GM20431 (cell line): ENCODE results near the gene CPLANE2.
"Not testable (repeated sequence)": the region's sequence is repeated elsewhere in the genome, so short reads cannot be mapped to it uniquely, and the experiment has no call there.

Experiments used
- in situ Hi-C: fragments of 300-500 bp; cut with MseI, MboI; formaldehyde crosslinking; loops from one replicate; pipeline ENCODE4 v1.15.0; 2020; ENCODE audit warnings: low sequenced_read_pairs; ENCODE audit not compliant: unreplicated experiment

Gene CPLANE2

DNA sequence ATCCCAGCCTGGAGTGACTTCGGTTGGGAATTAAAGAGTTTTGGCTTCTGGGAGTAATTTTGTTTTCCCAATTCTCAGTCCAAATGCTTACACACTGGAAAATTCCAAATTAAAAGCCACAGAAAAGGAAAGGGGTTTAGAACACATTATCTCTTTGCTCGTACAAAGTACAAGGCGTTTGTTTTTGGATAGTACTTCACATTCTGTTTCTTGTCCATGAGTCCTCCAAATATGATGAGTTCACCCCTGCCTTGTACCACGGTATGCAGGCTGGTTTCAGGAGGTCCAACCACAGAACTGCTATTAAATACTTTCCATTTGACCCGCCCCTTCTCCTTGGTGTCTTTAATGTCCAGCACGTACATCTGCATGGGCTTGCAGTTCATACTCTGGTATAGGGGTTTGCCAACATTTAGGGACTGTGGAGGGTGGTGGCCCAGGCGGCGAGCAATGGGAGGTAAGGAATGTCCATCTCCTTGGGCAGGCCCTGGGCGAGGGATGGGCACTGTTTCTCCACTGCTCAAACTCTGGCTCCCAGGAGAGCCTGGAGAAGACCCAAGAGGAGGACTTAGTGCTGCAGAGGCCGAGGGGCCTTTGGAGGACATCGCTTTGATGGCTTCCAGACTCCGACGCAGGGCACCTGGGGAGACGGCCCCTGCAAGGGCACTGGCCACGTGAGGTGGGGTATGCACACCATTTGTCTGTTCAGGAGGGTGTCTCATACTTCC, 13.7 kb upstream of the CPLANE2 start:
- in situ Hi-C loops = no loop called here

- in situ Hi-C loops = no loop called here
These were observed 12.7 kb upstream of the CPLANE2 start for GRCh38 chr1:16249596-16250241.

GRCh38 chr1:16248603-16249516, 11.9 kb upstream of the CPLANE2 start:
- in situ Hi-C loops = no loop called here

- in situ Hi-C loops = no loop called here
These were observed 11.0 kb upstream of the CPLANE2 start for GRCh38 chr1:16248007-16248436.

DNA sequence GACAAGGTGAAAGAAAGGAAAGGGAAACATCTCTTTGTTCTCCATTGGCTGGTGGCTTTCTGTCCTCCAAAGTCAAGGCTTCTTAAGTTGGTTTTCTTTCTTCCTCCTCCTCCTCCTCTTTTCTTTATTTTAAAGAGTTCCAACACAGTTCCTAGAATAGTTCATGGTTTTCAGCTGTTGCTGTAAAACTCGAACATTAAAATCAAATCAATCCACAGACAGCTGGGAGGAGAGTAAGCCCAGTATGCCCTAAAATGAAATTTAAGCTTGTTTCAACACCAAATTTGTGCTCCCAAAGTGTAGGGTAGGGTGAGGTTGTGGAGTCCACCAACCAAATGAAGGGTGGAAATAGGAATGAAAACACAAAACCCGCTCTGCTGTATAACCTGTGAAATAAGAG, 10.5 kb upstream of the CPLANE2 start:
- in situ Hi-C loops = no loop called here

GRCh38 chr1:16246961-16247360, 10.0 kb upstream of the CPLANE2 start:
- in situ Hi-C loops = no loop called here

GRCh38 chr1:16246239-16246638, 9.3 kb upstream of the CPLANE2 start:
- in situ Hi-C loops = not testable (repeated sequence)

DNA sequence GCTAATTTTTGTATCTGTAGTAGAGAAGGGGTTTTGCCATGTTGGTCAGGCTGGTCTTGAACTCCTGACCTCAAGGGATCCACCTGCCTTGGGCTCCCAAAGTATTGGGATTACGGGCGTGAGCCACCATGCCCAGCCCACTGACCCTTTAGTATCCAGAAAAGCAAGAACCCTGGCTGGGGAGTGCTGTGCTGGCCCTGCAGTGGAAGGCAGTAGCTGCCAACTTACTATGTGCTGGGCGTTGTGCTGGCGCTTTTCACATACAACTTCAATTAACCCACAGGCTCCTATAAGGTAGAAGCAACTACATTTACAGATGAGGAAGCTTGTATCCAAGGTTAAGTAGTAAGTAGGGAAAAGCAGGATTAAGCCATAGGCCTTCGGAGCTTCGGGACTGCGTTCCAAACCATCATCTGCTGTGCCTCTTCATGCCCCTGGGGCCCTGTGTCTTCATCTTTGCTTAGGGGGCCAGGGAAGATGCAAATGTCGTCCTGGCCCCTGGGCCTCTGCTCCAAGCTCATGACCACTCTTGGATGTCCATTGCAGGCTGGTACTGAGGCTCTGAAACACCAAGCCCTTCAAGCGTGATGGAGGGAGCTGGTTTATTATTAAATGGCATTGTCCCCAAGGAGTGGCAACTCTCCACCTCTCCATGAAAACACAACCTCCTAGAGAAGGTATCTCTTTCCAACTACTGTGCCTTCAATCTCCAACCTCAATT, 8.7 kb upstream of the CPLANE2 start:
- in situ Hi-C loops = no loop called here

DNA sequence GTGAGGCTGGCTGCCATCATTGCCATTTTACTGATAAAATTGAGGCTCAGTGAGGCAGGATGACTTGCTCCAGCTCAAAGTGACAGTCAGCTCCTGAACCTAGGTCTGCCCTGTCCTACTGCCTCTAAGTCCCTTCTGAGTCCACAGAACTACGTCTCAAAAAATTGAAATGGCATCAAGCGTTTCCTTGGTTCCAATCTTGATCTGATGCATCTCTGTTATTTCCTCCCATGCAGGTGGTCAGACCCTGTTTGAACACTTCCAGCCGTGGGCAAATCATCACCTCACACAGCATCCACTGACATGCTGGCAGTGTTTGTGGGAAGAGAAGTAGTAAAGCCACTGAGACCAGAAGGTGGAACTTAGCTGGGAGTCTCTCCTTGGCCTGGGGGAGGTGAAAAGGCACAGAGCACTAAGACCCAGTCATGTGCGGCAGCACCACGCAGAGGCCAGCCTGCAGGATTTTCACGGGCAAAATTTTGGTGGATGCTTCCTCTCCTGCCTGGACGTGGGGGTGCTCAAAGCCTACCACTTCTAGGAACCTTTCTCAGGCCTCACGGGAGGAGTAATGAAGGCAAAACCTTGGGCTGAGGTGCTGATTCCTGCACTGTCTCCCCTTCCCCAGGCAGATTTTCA, 7.8 kb upstream of the CPLANE2 start:
- in situ Hi-C loops = no loop called here

DNA sequence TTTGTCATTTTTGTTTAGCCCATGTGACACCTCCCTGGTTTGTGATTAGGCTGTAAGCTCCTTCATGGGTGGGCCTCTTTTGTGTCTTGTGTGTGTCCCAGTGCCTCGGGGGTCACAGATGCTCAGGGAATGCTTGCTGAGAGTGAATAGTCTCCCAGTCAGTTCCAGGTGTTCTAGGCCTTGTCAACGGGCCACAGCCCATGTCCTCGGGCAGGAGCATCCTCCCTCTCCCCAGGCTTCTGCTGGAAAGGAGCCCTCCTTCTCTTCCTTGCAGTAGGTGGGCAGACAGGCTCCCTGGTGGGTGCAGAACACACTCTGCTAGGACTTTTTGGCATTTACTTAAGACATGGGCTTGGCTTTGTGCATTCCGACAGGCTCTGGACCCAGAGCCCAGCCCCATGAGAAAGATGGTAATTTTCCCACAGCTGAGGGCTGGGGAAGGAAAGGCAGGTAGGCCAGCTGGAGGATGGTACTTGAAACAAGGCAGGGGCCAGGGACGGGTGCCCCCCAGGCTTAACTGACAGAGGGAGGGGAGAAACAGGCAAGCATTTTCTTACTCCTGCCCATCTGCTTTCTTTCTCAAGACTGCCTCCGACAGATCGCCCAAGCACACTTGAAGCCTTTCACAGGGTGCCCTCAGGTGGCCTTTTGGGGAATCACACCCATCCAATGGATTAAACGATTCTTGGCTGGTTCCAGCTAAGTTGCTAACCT, 7.1 kb upstream of the CPLANE2 start:
- in situ Hi-C loops = no loop called here

GRCh38 chr1:16243215-16243610, 6.2 kb upstream of the CPLANE2 start:
- in situ Hi-C loops = no loop called here

DNA sequence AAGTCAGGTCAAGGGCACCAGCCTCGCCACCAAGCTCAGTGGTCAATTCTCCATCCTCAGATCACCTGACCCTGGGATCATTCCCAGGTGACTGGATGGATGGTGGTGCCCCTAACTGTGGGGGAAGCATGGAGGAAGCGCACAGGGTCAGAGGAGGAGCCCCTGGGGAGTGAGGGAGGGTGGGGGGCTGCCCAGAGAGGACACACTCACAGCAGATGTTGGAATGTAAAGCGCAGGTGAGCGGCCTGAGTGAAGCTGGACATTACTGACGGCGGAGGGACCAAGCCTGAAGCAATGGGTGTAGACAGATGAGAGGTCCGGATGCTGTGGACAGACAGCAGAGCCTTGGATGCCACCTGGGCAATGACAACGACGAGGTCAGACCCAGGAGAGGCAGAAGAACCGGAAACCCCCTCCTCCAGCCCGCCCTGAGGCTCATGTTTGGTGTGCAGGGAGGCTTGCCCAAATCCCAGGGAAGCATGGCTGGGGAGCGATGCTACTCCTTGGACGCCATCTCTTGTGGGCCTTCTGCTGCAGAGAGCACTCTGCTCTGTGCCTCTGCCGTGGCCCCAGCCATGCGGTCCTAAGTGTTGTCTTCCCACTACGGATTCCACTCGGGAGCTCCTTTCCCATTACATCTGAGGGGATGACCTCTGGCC, 5.7 kb upstream of the CPLANE2 start:
- in situ Hi-C loops = no loop called here

DNA sequence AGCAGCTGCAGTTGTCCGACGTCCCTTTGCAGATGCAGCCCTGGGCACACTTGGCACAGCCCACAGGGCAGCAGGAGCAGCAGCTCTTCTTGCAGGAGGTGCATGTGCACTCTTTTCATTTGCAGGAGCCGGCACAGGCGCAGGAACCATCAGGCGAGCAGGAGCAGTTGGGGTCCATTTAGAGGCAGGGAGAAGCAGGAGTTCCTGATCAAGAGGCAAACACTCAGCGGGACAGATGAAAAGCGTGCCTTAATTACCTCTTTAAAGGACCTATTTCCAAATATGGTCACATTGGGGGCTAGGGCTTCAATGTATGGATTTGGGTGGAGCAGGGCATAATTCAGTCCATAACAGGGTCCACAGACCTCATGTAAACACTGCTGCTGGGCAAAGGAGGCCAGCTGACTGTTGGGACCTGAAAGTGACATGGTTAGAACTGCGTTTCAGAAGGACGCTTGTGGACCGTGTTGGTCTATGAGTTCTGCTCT, 4.3 kb upstream of the CPLANE2 start:
- in situ Hi-C loops = no loop called here

- in situ Hi-C loops = no loop called here
These were observed 3.0 kb upstream of the CPLANE2 start for GRCh38 chr1:16239972-16240491.

GRCh38 chr1:16237343-16237830, 404 bp upstream of the CPLANE2 start:
- in situ Hi-C loops = no loop called here

DNA sequence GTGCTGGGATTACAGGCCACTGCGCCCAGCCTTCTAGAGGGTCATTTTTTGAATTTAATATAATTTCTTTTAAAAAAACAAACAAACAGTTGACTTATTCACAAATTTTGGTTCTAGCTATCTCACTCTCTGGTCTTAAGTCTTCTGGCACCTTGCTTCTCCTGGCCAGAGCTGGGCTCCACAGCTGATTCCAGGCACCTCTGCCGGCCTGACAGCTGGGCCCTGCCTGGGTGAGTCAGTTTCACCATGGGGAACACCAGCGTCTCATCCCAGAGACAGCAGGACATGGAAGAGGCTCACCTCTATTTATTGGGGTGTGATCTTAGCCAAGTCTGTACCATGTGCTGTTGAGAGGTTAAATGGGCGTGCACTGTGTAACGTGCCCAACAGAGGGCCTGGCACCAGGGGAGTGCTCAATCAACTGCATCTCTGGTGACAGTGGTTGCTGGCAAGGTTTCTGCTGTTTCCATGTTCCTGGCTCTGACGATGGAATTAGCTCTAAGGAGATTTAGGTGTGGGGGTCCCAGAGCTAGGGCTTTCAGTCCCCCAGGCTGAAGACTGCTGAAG, 956 bp downstream of the CPLANE2 start:
- in situ Hi-C loops = no loop called here

DNA sequence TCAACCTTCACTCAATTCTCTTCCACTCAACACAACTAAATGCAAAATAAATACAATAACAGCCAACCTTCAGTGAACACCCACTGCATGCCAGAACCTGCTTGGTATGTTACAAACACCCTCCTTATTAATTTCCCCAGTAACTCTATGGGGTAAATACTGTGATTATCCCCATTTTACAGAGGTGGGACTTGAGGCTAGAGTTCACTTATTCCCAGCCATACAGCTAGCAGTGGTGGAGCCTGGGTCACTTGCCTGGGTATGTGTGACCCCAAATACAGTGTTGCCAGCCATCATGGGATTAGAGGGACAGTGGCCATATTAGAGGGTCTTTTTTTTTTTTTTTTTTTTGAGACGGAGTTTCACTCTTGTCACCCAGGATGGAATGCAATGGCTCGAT, 1.6 kb downstream of the CPLANE2 start:
- in situ Hi-C loops = no loop called here

DNA sequence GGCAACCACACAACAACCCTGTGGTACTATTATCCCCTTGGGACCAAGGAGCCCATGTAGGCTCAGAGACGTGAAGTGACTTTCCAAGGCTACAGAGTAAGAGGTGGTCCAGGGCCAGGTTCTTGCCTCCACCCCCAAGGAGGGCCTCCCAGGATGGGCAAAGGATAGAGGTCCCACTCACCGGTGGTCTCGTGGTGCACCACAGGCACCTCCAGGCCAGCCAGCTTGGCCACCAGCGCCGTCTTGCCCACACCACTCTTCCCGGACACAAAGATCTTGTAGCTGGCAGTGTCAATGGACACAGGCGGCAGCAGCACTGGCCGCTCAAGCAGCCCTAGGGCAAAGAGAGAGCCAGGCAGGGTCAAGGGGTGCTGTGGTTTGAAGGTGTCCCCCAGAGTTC, 3.6 kb downstream of the CPLANE2 start:
- in situ Hi-C loops = no loop called here
